Peyer's patch (tissue), 4 donors: ENCODE results near the gene NOXA1. TPM values are rescaled to one million over a fixed set of nuclear protein-coding genes. Genes with fewer than 3 reads are reported as not detected.

Experiments
- DNase-seq, 3 donors: peaks; one replicate each; pipeline ENCODE4 v3.0.0-alpha.2; 2017 to 2019
- H3K27ac ChIP-seq, 4 donors: fragments of 200-600 bp; sonication (generic); one replicate each; pipeline ENCODE4 v1.5.1; 2016 to 2019
- H3K27me3 ChIP-seq, 2 donors: fragments of 200-600 bp; sonication (generic); one replicate each; pipeline ENCODE4 v1.5.1; 2019
- H3K36me3 ChIP-seq, 3 donors: fragments of 200-600 bp; sonication (generic); one replicate each; pipeline ENCODE4 v1.5.1; 2016 to 2019
- H3K4me1 ChIP-seq, 4 donors: fragments of 200-600 bp; sonication (generic); one replicate each; pipeline ENCODE4 v1.5.1; 2016 to 2019
- H3K4me3 ChIP-seq, 4 donors: fragments of 200-600 bp; sonication (generic); 1 replicate in 3 of 4; 2 replicates in 1 of 4; pipeline ENCODE4 v1.5.1; 2016 to 2019; ENCODE audit warnings: mild to moderate bottlenecking in 1 of 4
- H3K9me3 ChIP-seq, 4 donors: fragments of 200-600 bp; sonication (generic); one replicate each; pipeline ENCODE4 v1.5.1; 2016 to 2019; ENCODE audit warnings: mild to moderate bottlenecking in 1 of 4
- POLR2A ChIP-seq, 2 donors: fragments of 450-650 bp; IDR thresholded peaks; one replicate each; pipeline ENCODE4 v1.5.1; 2017; ENCODE audit warnings: antibody characterized with exemption in 2 of 2, mild to moderate bottlenecking in 2 of 2, moderate library complexity in 2 of 2
- total RNA-seq, 4 donors: library from RNA; depleted of rRNA; stranded (reverse); fragments of >200 nt; gene quantifications; one replicate each; pipeline ENCODE4 v1.1.0, GENCODE V29; 2016
- TF ChIP-seq, protein P1 (sequence below), 6 experiments: fragments of 450-650 bp in 4 of 6; fragments of 200-600 bp in 2 of 6; sonication (generic) in 1 of 6; IDR thresholded peaks; one replicate each; pipeline ENCODE4 v1.5.1; 2017 to 2019; ENCODE audit warnings: antibody characterized with exemption in 6 of 6, mild to moderate bottlenecking in 3 of 6, moderate library complexity in 1 of 6

Gene NOXA1
- total RNA-seq, 4 donors from 2014 or later = 28.2 to 37.3 (median 33.2) TPM

DNA sequence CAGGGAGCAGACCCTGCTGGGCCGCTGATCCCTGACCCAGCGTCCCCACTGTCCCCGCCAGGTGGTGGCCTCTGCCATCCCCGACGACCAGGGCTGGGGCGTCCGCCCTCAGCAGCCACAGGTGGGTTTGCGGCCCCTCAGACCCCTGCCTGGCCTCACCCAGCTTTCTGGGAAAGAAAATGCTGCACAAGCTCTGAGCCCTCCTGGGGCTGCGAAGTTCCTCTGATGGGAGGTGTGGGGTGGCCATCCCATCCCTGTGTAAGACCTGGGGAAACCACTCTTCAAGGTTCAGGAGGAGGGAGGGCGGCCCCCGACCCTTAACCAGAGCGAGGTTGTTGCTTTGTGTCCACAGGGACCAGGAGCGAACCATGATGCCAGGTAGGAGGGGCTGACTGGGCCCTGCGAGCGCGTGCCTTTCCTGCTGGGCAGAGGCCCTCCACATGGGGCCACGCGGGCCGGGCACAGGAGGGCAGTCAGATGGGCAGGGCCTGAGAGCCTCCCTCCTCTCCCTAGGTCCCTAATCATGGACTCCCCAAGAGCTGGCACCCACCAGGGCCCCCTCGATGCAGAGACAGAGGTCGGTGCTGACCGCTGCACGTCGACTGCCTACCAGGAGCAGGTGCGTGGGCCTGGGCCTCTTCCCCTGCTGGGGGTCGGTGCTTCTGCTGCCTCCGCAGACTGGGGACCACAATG lies 7.7 kb downstream of the NOXA1 start:
- TF ChIP-seq, protein P1, sequence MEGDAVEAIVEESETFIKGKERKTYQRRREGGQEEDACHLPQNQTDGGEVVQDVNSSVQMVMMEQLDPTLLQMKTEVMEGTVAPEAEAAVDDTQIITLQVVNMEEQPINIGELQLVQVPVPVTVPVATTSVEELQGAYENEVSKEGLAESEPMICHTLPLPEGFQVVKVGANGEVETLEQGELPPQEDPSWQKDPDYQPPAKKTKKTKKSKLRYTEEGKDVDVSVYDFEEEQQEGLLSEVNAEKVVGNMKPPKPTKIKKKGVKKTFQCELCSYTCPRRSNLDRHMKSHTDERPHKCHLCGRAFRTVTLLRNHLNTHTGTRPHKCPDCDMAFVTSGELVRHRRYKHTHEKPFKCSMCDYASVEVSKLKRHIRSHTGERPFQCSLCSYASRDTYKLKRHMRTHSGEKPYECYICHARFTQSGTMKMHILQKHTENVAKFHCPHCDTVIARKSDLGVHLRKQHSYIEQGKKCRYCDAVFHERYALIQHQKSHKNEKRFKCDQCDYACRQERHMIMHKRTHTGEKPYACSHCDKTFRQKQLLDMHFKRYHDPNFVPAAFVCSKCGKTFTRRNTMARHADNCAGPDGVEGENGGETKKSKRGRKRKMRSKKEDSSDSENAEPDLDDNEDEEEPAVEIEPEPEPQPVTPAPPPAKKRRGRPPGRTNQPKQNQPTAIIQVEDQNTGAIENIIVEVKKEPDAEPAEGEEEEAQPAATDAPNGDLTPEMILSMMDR (IDR thresholded peaks at IDR 0.05) = no peak
- no peak for TF ChIP-seq POLR2A (IDR thresholded peaks at IDR 0.05)
- no peaks in the 10 kb centered on the region for H3K9me3 ChIP-seq
- H3K36me3 ChIP-seq = no peaks in the 10 kb centered on the region
- peak in 1 of 3 donors; percentile 44 for DNase-seq
- H3K27ac ChIP-seq = no peak overlapping the region
- H3K27me3 ChIP-seq = no peaks in the 10 kb centered on the region
- H3K4me3 ChIP-seq = no peak overlapping the region
- peaks cover 0 to 19% (median 6%) of the 10 kb centered on the region in 4 donors for H3K4me1 ChIP-seq

DNA sequence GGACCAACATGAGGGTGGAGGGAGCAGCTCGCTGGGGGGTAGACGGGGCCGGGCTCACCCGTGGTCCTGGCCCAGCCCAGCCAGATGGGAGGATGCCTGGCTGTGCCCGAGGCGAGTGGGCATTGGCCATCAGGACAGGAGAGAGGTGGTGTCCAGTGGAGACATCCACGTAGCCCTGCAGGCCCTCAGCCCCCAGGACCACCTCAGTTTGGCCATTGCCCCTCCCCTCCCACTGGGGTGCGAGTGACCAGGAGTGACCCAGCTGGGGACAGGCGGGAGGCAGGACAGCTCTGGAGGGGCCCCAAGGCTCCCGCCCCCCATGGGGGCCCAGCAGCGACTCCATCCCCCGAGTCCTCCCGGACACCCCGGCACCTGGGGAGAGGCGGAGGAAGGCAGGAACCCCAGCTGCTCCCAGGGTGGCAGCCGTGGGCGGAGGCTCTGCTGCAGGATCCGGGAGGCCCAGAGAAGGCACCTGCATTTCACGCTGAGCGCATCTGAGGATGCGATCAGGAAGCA lies 8.3 kb downstream of the NOXA1 start:
- Histone ChIP-seq H3K36me3 (no peaks in the 10 kb centered on the region), H3K4me3 (no peak overlapping the region), H3K9me3 (no peaks in the 10 kb centered on the region), H3K27me3 (no peaks in the 10 kb centered on the region), H3K27ac (no peak overlapping the region), H3K4me1 (peaks cover 0 to 25% (median 8%) of the 10 kb centered on the region in 4 donors)
- DNase-seq = peak in 1 of 3 donors; percentile 47
- TF ChIP-seq POLR2A (IDR thresholded peaks at IDR 0.05) = no peak
- TF ChIP-seq, protein P1 (IDR thresholded peaks at IDR 0.05) = no peak

DNA sequence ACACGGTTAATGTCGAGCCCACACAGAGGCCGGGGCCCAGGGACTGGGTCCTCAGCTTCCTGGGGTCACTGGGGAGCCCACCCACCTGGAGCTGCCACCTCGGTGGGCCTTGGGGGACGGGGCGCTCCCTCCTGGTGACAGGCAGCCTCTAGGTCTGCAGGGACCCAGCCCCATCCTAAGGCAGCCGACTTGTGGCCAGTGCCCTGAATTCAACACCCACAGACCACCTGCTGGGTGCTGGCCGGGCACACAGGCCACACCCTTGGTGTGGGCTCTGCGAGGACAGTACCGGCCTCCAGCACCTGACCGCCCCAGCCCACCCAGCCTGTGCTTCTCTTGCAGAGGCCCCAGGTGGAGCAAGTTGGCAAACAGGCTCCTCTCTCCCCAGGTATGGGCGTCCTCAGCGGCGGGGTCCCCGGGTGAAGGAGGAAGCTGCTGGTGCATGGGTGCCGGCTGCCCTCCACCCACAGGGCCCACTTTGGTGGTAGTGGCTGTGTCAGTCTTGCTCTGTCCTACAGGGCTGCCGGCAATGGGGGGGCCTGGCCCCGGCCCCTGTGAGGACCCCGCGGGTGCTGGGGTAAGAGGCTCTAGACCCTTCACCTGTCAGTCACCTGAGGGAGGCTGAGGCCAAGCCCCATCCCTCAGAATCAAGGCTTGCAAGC lies 9.6 kb downstream of the NOXA1 start:
- H3K27ac ChIP-seq = no peak overlapping the region
- H3K4me1 ChIP-seq = peaks cover 0 to 37% (median 8%) of the 10 kb centered on the region in 4 donors
- no peak overlapping the region for H3K4me3 ChIP-seq

DNA sequence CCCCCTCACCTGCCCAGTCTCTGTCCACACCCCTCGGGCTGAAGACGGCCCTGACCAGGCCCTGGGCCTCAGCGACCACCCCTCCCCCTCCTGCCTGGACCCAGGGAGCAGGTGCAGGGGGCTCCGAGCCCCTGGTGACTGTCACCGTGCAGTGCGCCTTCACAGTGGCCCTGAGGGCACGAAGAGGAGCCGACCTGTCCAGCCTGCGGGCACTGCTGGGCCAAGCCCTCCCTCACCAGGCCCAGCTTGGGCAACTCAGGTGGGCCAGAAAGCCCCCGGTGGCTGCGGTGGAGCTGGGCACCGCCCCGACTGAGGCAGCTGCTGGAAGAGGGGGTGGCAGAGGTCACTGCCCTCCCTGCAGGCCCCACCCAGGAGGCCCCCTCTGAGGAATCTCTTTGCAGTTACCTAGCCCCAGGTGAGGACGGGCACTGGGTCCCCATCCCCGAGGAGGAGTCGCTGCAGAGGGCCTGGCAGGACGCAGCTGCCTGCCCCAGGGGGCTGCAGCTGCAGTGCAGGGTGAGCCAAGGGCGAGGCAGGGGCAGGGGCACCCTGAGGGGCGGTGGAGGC lies 10.2 kb downstream of the NOXA1 start:
- Histone ChIP-seq H3K9me3 (no peaks in the 10 kb centered on the region), H3K36me3 (no peaks in the 10 kb centered on the region), H3K4me1 (peaks cover 0 to 37% (median 8%) of the 10 kb centered on the region in 4 donors), H3K4me3 (no peak overlapping the region), H3K27me3 (no peaks in the 10 kb centered on the region), H3K27ac (no peak overlapping the region)
- TF ChIP-seq POLR2A (IDR thresholded peaks at IDR 0.05) = no peak
- TF ChIP-seq, protein P1 (IDR thresholded peaks at IDR 0.05) = no peak
- no peak for DNase-seq

More for the DNA sequence above, 9.6 kb downstream of the NOXA1 start:
- DNase-seq = peak in 1 of 3 donors; percentile 47
- TF ChIP-seq, protein P1 (IDR thresholded peaks at IDR 0.05) = no peak
- no peak for TF ChIP-seq POLR2A (IDR thresholded peaks at IDR 0.05)
- Histone ChIP-seq H3K27me3 (no peaks in the 10 kb centered on the region), H3K36me3 (no peaks in the 10 kb centered on the region), H3K9me3 (no peaks in the 10 kb centered on the region)

DNA sequence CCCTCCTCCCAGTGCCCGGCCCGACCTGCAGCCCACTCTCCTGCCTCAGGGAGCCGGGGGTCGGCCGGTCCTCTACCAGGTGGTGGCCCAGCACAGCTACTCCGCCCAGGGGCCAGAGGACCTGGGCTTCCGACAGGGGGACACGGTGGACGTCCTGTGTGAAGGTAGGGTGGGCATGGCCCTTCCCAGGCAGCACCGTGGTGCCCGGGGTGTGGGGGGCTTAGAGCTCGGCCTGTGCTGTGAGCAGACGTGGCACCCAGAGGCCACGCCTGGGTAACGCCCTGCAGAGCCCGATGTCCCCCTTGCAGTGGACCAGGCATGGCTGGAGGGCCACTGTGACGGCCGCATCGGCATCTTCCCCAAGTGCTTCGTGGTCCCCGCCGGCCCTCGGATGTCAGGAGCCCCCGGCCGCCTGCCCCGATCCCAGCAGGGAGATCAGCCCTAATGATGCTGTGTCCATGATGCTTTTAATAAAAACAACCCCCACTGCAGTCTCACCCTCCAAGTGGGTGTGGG lies 10.8 kb downstream of the NOXA1 start:
- peak in 1 of 3 donors; percentile 49 for DNase-seq
- TF ChIP-seq, protein P1 (IDR thresholded peaks at IDR 0.05) = no peak
- no peak for TF ChIP-seq POLR2A (IDR thresholded peaks at IDR 0.05)
- no peak overlapping the region for H3K27ac ChIP-seq
- H3K27me3 ChIP-seq = no peaks in the 10 kb centered on the region
- H3K4me1 ChIP-seq = peaks cover 0 to 37% (median 8%) of the 10 kb centered on the region in 4 donors
- no peak overlapping the region for H3K4me3 ChIP-seq
- no peaks in the 10 kb centered on the region for H3K9me3 ChIP-seq
- no peaks in the 10 kb centered on the region for H3K36me3 ChIP-seq
